ENCODE measurements around the gene USP40.

Gene USP40

DNA sequence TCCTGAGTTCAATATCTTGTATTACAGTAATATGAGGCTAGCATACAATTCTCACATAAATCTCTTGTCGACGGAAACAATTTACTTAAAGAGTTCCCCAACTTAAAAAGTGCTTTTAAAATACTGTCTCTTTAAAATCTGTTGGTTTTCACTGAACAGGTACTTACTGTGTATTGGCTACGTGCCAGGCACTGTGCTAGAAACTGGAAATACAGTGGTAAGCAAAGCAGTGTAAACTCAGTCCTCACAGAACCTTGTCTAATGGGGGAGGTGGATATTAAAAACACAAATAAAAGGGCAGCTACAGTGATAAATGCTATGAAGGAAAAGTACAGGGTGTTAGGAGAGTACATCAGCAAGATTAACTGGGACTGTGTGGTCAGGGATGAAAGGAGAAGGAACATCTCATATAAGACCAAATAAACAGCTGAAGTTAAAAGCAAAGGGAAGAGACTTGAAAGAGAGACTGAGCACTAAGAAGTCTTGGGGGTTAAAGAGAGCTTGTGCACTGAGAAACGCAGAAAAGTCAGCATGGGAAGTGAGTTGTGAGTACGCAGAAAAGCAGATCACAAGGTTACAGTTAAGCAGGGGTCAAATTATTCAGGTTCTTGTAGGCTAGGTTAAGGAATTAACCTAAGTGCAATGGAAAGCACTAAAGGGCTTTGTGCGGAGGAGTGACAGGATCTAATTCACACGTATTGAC lies 52.5 kb downstream of the USP40 start:
- POLR2A ChIA-PET: no interaction called here
- TF ChIP-seq CTBP1 (IDR thresholded peaks at IDR 0.05; ENCODE audit: borderline replicate concordance): no peak
- no peak for TF ChIP-seq HDGF (IDR thresholded peaks at IDR 0.05; ENCODE audit: borderline replicate concordance)
- no peak for TF ChIP-seq FOXM1 (IDR thresholded peaks at IDR 0.05; ENCODE audit: borderline replicate concordance)
- no peak for TF ChIP-seq ARNT (IDR thresholded peaks at IDR 0.05)
- no peak for TF ChIP-seq FOXK2 (IDR thresholded peaks at IDR 0.05)
- TF ChIP-seq TARDBP (IDR thresholded peaks at IDR 0.05): no peak
- no peak for TF ChIP-seq SP1 (IDR thresholded peaks at IDR 0.05)
- no peak for TF ChIP-seq PKNOX1 (IDR thresholded peaks at IDR 0.05)
- no peak for TF ChIP-seq ELF4 (IDR thresholded peaks at IDR 0.05)
- TF ChIP-seq ZNF384 (IDR thresholded peaks at IDR 0.05): no peak
- no peak for TF ChIP-seq LEF1 (IDR thresholded peaks at IDR 0.05; ENCODE audit: borderline replicate concordance)
- CTCF ChIA-PET: no interaction called here
- DNase-seq (ENCODE audit: extremely low spot score): no peak

DNA sequence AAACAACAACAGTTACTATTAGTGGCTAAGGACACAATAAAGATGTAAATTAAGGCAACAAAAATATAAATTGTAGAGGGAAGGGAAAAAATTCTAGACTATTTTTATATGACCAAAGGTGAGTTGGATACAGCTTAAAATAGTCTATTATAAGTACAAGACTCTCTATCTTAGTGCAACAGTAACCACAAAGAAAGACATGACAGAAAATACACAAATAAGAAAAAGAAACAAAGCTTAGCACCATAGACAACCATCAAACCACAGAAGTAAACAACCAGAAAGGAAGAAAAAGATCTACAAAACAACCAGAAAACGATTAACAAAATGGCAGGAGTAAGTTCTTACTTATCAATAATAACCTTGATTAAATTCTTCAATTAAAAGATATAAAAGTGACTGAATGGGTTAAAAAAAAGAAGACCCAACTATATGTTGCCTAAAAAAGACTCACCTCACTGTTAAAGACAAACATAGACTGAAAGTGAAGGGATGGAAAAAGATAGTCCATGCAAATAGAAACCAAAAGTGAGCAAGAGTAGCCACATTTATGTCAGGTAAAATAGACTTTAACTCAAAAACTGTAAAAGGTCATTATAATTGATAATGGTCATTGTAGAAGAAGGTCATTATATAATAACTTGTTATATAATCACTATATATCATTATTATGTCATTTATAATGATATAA lies 62.5 kb downstream of the USP40 start:
- no peak for DNase-seq (ENCODE audit: extremely low spot score)
- TF ChIP-seq ZNF384 (IDR thresholded peaks at IDR 0.05): no peak
- TF ChIP-seq CTBP1 (IDR thresholded peaks at IDR 0.05; ENCODE audit: borderline replicate concordance): no peak
- no peak for TF ChIP-seq FOXA1 (IDR thresholded peaks at IDR 0.05)
- TF ChIP-seq SUZ12 (IDR thresholded peaks at IDR 0.05): no peak
- TF ChIP-seq TARDBP (IDR thresholded peaks at IDR 0.05): no peak
- TF ChIP-seq FOXM1 (IDR thresholded peaks at IDR 0.05; ENCODE audit: borderline replicate concordance): no peak
- TF ChIP-seq BHLHE40 (IDR thresholded peaks at IDR 0.05; ENCODE audit: borderline replicate concordance): no peak
- no peak for TF ChIP-seq LEF1 (IDR thresholded peaks at IDR 0.05; ENCODE audit: borderline replicate concordance)
- no peak for TF ChIP-seq ELF4 (IDR thresholded peaks at IDR 0.05)
- TF ChIP-seq PKNOX1 (IDR thresholded peaks at IDR 0.05): no peak
- TF ChIP-seq NFRKB (IDR thresholded peaks at IDR 0.05): no peak
- no peak for TF ChIP-seq FOXK2 (IDR thresholded peaks at IDR 0.05)
- TF ChIP-seq SP1 (IDR thresholded peaks at IDR 0.05): no peak
- no peak for TF ChIP-seq L3MBTL2 (conservative IDR thresholded peaks at IDR 0.05)
- TF ChIP-seq HDGF (IDR thresholded peaks at IDR 0.05; ENCODE audit: borderline replicate concordance): no peak
- TF ChIP-seq ARNT (IDR thresholded peaks at IDR 0.05): no peak
- CTCF ChIA-PET: no interaction called here
- POLR2A ChIA-PET: no interaction called here

- TF ChIP-seq BHLHE40 (IDR thresholded peaks at IDR 0.05; ENCODE audit: borderline replicate concordance): no peak
- TF ChIP-seq SUZ12 (IDR thresholded peaks at IDR 0.05): no peak
- no peak for TF ChIP-seq CTBP1 (IDR thresholded peaks at IDR 0.05; ENCODE audit: borderline replicate concordance)
Observed at GRCh38 chr2:233503481-233503880, 63.1 kb downstream of the USP40 start.

GRCh38 chr2:233501198-233502076 lies 65.1 kb downstream of the USP40 start:
- ChIA-PET POLR2A (no interaction called here), CTCF (no interaction called here)
- no peak for TF ChIP-seq ZNF384 (IDR thresholded peaks at IDR 0.05)
- TF ChIP-seq CTBP1 (IDR thresholded peaks at IDR 0.05; ENCODE audit: borderline replicate concordance): no peak
- TF ChIP-seq SP1 (IDR thresholded peaks at IDR 0.05): no peak
- TF ChIP-seq FOXA1 (IDR thresholded peaks at IDR 0.05): no peak
- no peak for TF ChIP-seq TARDBP (IDR thresholded peaks at IDR 0.05)
- TF ChIP-seq BHLHE40 (IDR thresholded peaks at IDR 0.05; ENCODE audit: borderline replicate concordance): no peak
- no peak for TF ChIP-seq PKNOX1 (IDR thresholded peaks at IDR 0.05)
- no peak for TF ChIP-seq L3MBTL2 (conservative IDR thresholded peaks at IDR 0.05)
- no peak for TF ChIP-seq HDGF (IDR thresholded peaks at IDR 0.05; ENCODE audit: borderline replicate concordance)
- no peak for TF ChIP-seq LEF1 (IDR thresholded peaks at IDR 0.05; ENCODE audit: borderline replicate concordance)
- no peak for TF ChIP-seq NFRKB (IDR thresholded peaks at IDR 0.05)
- no peak for DNase-seq (ENCODE audit: extremely low spot score)

More at GRCh38 chr2:233503481-233503880, 63.1 kb downstream of the USP40 start:
- POLR2A ChIA-PET: no interaction called here
- CTCF ChIA-PET: no interaction called here
- DNase-seq (ENCODE audit: extremely low spot score): no peak

- TF ChIP-seq ZNF384 (IDR thresholded peaks at IDR 0.05) (no peak), SP1 (IDR thresholded peaks at IDR 0.05) (no peak), TARDBP (IDR thresholded peaks at IDR 0.05) (no peak), SUZ12 (IDR thresholded peaks at IDR 0.05) (no peak)
- ChIA-PET CTCF (no interaction called here), POLR2A (no interaction called here)
- DNase-seq (ENCODE audit: extremely low spot score): no peak
Observed at GRCh38 chr2:233499928-233500327, 66.7 kb downstream of the USP40 start.

DNA sequence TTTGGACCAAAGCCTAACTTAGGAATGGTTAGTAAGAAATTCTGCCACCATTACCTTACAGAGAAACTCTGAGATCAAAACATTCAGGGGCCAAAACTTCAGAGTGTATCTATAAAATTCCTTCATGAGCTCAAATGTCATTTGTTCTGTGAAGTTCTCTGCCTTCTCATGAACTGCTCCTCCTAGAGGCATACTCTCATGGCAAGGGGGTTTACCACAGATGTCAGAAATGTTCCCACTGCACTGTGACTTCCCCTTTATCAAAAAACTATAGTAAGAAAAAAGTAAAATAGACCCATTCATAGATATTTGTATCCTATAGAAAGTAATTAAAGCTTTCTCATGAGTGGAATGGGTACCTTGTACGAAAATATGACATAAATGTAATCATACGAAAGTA lies 68.5 kb downstream of the USP40 start:
- TF ChIP-seq NFRKB (IDR thresholded peaks at IDR 0.05) (no peak), PKNOX1 (IDR thresholded peaks at IDR 0.05) (no peak), BHLHE40 (IDR thresholded peaks at IDR 0.05; ENCODE audit: borderline replicate concordance) (no peak), HDGF (IDR thresholded peaks at IDR 0.05; ENCODE audit: borderline replicate concordance) (no peak), SUZ12 (IDR thresholded peaks at IDR 0.05) (no peak), FOXA1 (IDR thresholded peaks at IDR 0.05) (no peak), TARDBP (IDR thresholded peaks at IDR 0.05) (no peak), SP1 (IDR thresholded peaks at IDR 0.05) (no peak), L3MBTL2 (conservative IDR thresholded peaks at IDR 0.05) (no peak)
- CTCF ChIA-PET: no interaction called here
- no peak for DNase-seq (ENCODE audit: extremely low spot score)
- POLR2A ChIA-PET: interaction anchor here (1.6 kb wide), 1 partner anchor 14 kb away, joined by 3 read pairs; no protein-coding TSS in a partner anchor

Measured in HEK293T (cell line).